ENCODE results near the gene HOXD8. TPM values are rescaled to one million over a fixed set of nuclear protein-coding genes. Genes with fewer than 3 reads are reported as not detected.

HOXD8 gene
- total RNA-seq, 1 experiment from 2014 or later = not detected

GRCh38 chr2:176091329-176092258 lies 37.9 kb upstream of the HOXD8 start:
- intact Hi-C loops (cut with micrococcal nuclease; ENCODE audit: unreplicated experiment) = no loop called here
- no peak overlapping the region for H3K4me3 ChIP-seq (ENCODE audit: low read depth in 2 of 2, low read length in 2 of 2)
- ATAC-seq (no peak), DNase-seq (ENCODE audit: low read depth, low spot score) (no peak)
- in situ Hi-C loops (cut with HindIII; ENCODE audit: low pct_unique_long_range_greater_than_20kb, low sequenced_read_pairs) = no loop called here
- ChIA-PET CTCF (no interaction called here), POLR2A (no interaction called here)
- peaks cover 6% of the 10 kb centered on the region; the same call in 1 of the 2 replicates for H3K4me1 ChIP-seq (ENCODE audit: control insufficient read depth, insufficient read depth, low read length)
- H3K27me3 ChIP-seq (ENCODE audit: control insufficient read depth, insufficient read depth, low read length) = peaks cover 20% of the 10 kb centered on the region
- no peaks in the 10 kb centered on the region for H3K36me3 ChIP-seq (ENCODE audit: control insufficient read depth, insufficient read depth, low read length)
- TF ChIP-seq, protein P1, sequence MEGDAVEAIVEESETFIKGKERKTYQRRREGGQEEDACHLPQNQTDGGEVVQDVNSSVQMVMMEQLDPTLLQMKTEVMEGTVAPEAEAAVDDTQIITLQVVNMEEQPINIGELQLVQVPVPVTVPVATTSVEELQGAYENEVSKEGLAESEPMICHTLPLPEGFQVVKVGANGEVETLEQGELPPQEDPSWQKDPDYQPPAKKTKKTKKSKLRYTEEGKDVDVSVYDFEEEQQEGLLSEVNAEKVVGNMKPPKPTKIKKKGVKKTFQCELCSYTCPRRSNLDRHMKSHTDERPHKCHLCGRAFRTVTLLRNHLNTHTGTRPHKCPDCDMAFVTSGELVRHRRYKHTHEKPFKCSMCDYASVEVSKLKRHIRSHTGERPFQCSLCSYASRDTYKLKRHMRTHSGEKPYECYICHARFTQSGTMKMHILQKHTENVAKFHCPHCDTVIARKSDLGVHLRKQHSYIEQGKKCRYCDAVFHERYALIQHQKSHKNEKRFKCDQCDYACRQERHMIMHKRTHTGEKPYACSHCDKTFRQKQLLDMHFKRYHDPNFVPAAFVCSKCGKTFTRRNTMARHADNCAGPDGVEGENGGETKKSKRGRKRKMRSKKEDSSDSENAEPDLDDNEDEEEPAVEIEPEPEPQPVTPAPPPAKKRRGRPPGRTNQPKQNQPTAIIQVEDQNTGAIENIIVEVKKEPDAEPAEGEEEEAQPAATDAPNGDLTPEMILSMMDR (IDR thresholded peaks at IDR 0.05) = no peak
- TF ChIP-seq POLR2AphosphoS5 (IDR thresholded peaks at IDR 0.05; ENCODE audit: low read depth, low read length) (no peak), SIN3A (IDR thresholded peaks at IDR 0.05; ENCODE audit: borderline replicate concordance, insufficient read depth, low read depth, low read length) (no peak), TCF7L2 (IDR thresholded peaks at IDR 0.05; ENCODE audit: low read depth, low read length) (no peak)
- TF ChIP-seq, protein P2, sequence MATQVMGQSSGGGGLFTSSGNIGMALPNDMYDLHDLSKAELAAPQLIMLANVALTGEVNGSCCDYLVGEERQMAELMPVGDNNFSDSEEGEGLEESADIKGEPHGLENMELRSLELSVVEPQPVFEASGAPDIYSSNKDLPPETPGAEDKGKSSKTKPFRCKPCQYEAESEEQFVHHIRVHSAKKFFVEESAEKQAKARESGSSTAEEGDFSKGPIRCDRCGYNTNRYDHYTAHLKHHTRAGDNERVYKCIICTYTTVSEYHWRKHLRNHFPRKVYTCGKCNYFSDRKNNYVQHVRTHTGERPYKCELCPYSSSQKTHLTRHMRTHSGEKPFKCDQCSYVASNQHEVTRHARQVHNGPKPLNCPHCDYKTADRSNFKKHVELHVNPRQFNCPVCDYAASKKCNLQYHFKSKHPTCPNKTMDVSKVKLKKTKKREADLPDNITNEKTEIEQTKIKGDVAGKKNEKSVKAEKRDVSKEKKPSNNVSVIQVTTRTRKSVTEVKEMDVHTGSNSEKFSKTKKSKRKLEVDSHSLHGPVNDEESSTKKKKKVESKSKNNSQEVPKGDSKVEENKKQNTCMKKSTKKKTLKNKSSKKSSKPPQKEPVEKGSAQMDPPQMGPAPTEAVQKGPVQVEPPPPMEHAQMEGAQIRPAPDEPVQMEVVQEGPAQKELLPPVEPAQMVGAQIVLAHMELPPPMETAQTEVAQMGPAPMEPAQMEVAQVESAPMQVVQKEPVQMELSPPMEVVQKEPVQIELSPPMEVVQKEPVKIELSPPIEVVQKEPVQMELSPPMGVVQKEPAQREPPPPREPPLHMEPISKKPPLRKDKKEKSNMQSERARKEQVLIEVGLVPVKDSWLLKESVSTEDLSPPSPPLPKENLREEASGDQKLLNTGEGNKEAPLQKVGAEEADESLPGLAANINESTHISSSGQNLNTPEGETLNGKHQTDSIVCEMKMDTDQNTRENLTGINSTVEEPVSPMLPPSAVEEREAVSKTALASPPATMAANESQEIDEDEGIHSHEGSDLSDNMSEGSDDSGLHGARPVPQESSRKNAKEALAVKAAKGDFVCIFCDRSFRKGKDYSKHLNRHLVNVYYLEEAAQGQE (IDR thresholded peaks at IDR 0.05; ENCODE audit: insufficient read depth in 1 of 2, low read depth in 2 of 2, low read length in 1 of 2) = no peak
- no peaks in the 10 kb centered on the region for H3K9me3 ChIP-seq (ENCODE audit: control insufficient read depth, insufficient read depth, low read depth, low read length)
- no TSS peak for BruUV-seq (replicated peaks)
- no peak overlapping the region for H3K27ac ChIP-seq (ENCODE audit: low read length)

DNA sequence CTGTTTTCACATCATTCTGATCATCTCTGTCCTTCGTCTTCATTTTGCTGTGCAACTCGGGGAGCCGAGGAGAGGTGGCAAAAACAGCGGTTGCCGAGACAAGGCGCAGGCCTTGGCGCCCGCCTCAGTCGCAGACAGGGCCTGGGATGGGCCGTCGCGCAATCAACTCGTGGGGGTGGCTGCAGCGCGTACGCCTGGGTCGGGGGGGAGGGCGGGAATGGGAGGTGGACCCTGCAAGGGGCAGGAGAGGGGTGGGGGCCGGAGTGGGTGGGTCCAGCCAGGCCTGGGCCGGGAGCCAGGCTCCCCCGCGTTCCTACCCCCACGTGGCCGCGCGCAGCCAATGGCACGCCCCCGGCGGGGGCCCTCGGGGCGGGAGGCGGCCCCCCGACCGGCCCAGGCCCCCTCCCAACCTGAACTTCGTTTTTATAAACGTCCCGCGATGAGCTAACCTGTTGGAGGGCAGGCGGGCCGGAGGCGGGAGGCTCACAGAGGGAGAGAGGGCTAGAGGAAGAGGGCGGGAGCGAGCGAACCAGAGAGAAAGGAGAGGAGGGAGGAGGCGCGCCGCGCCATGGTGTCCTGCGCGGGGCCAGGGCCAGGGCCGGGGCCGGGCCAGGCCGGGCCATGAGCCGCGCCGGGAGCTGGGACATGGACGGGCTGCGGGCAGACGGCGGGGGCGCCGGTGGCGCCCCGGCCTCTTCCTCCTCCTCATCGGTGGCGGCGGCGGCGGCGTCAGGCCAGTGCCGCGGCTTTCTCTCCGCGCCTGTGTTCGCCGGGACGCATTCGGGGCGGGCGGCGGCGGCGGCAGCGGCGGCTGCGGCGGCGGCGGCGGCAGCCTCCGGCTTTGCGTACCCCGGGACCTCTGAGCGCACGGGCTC lies 37.0 kb upstream of the HOXD8 start, which contains the start of gene HOXD13:
HOXD13 (plus strand) TSS at position 452 of the 875 bp plus-strand sequence; CDS start at position 622, 170 bp downstream.
- Histone ChIP-seq H3K4me3 (ENCODE audit: low read depth in 2 of 2, low read length in 2 of 2) (no peak within 1 kb of the TSS), H3K36me3 (ENCODE audit: control insufficient read depth, insufficient read depth, low read length) (no peaks in the 10 kb centered on the region), H3K9me3 (ENCODE audit: control insufficient read depth, insufficient read depth, low read depth, low read length) (no peaks in the 10 kb centered on the region), H3K27me3 (ENCODE audit: control insufficient read depth, insufficient read depth, low read length) (peaks cover 17% of the 10 kb centered on the region), H3K4me1 (ENCODE audit: control insufficient read depth, insufficient read depth, low read length) (peaks cover 11% of the 10 kb centered on the region; the same call in 1 of the 2 replicates), H3K27ac (ENCODE audit: low read length) (no peak within 1 kb of the TSS)
- CTCF ChIA-PET = no interaction called here
- DNase-seq (ENCODE audit: low read depth, low spot score) (no peak), ATAC-seq (no peak)
- in situ Hi-C loops (cut with HindIII; ENCODE audit: low pct_unique_long_range_greater_than_20kb, low sequenced_read_pairs) = no loop called here
- intact Hi-C loops (cut with micrococcal nuclease; ENCODE audit: unreplicated experiment) = no loop called here
- no peak for TF ChIP-seq SIN3A (IDR thresholded peaks at IDR 0.05; ENCODE audit: borderline replicate concordance, insufficient read depth, low read depth, low read length)
- TF ChIP-seq, protein P1 (IDR thresholded peaks at IDR 0.05) = no peak
- TF ChIP-seq POLR2AphosphoS5 (IDR thresholded peaks at IDR 0.05; ENCODE audit: low read depth, low read length) = no peak
- TF ChIP-seq, protein P2 (IDR thresholded peaks at IDR 0.05; ENCODE audit: insufficient read depth in 1 of 2, low read depth in 2 of 2, low read length in 1 of 2) = no peak
- TF ChIP-seq TCF7L2 (IDR thresholded peaks at IDR 0.05; ENCODE audit: low read depth, low read length) = no peak
- BruUV-seq (replicated peaks) = no TSS peak
- POLR2A ChIA-PET = no interaction called here
